ENCODE measurements around the gene FSD1L. TPM values are rescaled to one million over a fixed set of nuclear protein-coding genes. Genes with fewer than 3 reads are reported as not detected.

Gene FSD1L
- total and polyA plus RNA-seq, 2 of the 13 experiments (the other 11 are each of a cell fraction or from before 2014, with no cell fraction given): 4.1 to 5.1 TPM

GRCh38 chr9:105421154-105421553, 26.7 kb upstream of the FSD1L start:
- Histone ChIP-seq H4K20me1 (ENCODE audit: insufficient read depth, low read length) (no peaks in the 10 kb centered on the region), H2AFZ (ENCODE audit: low read length) (no peak overlapping the region), H3K27ac (ENCODE audit: extremely low read length, insufficient read depth, low read length) (no peak overlapping the region), H3K9me3 (ENCODE audit: low read length) (no peaks in the 10 kb centered on the region), H3K36me3 (replicated peaks in 1 of 2; ENCODE audit: control insufficient read depth in 1 of 2, insufficient read depth in 2 of 2, low read length in 2 of 2) (no peaks in the 10 kb centered on the region), H3K4me2 (ENCODE audit: low read depth, low read length) (no peak overlapping the region), H3K79me2 (ENCODE audit: insufficient read depth, low read length) (no peaks in the 10 kb centered on the region), H3K27me3 (ENCODE audit: control insufficient read depth in 1 of 2, insufficient read depth in 2 of 2, low read length in 2 of 2) (no peaks in the 10 kb centered on the region), H3K4me1 (ENCODE audit: insufficient read depth, low read length) (peaks cover 67% of the 10 kb centered on the region), H3K9ac (ENCODE audit: insufficient read depth, low read depth, low read length) (no peak overlapping the region), H3K4me3 (replicated peaks in 1 of 3; ENCODE audit: insufficient read depth in 1 of 3, low read depth in 2 of 3, low read length in 3 of 3) (no peak overlapping the region)
- 97% methylated on average over 2 of the region's 2 CpGs for WGBS (ENCODE audit: low lambda C conversion rate)
- POLR2A ChIA-PET: no interaction called here
- intact Hi-C loops (cut with micrococcal nuclease; ENCODE audit: unreplicated experiment): no loop called here
- FAIRE-seq (no peak), ATAC-seq (no peak), DNase-seq (ENCODE audit: low spot score) (no peak)
- no TSS peak for BruUV-seq (replicated peaks)
- no peak for TF ChIP-seq ZNF776 (CRISPR knock-in tag; IDR thresholded peaks at IDR 0.05)
- peak; percentile 23 to 68; a peak in 2 of 4 replicates for TF ChIP-seq MAFK (conservative IDR thresholded peaks at IDR 0.05 in 1 of 2, IDR thresholded peaks at IDR 0.05 in 1 of 2; ENCODE audit: low read length in 2 of 2)
- no peak for TF ChIP-seq SETDB1 (CRISPR knock-in tag; IDR thresholded peaks at IDR 0.05; ENCODE audit: borderline replicate concordance)
- TF ChIP-seq CREBL2 (CRISPR knock-in tag; IDR thresholded peaks at IDR 0.05; ENCODE audit: borderline replicate concordance): no peak
- TF ChIP-seq ZSCAN20 (CRISPR knock-in tag; IDR thresholded peaks at IDR 0.05; ENCODE audit: borderline replicate concordance): no peak
- no peak for TF ChIP-seq LBX2 (CRISPR knock-in tag; IDR thresholded peaks at IDR 0.05; ENCODE audit: borderline replicate concordance)
- no peak for TF ChIP-seq NR1H2 (CRISPR knock-in tag; IDR thresholded peaks at IDR 0.05; ENCODE audit: borderline replicate concordance, low read depth)
- TF ChIP-seq MAFF (IDR thresholded peaks at IDR 0.05; ENCODE audit: low read depth, low read length): peak; percentile 33; the same call in 1 of the 2 replicates
- TF ChIP-seq ARHGAP35 (CRISPR knock-in tag; IDR thresholded peaks at IDR 0.05; ENCODE audit: borderline replicate concordance): no peak
- TF ChIP-seq ZNF780A (CRISPR knock-in tag; IDR thresholded peaks at IDR 0.05): no peak
- TF ChIP-seq ZEB1 (IDR thresholded peaks at IDR 0.05; ENCODE audit: insufficient replicate concordance, low read depth): no peak
- no peak for TF ChIP-seq GRHL1 (CRISPR knock-in tag; conservative IDR thresholded peaks at IDR 0.05)
- no peak for TF ChIP-seq NFYC (CRISPR knock-in tag; IDR thresholded peaks at IDR 0.05)
- TF ChIP-seq ZNF503 (CRISPR knock-in tag; IDR thresholded peaks at IDR 0.05): no peak
- in situ Hi-C loops (cut with HindIII; ENCODE audit: extremely low pct_ligation_motif_present, low pct_unique_long_range_greater_than_20kb): no loop called here
- CTCF ChIA-PET (ENCODE audit: low intra/inter-chr PET ratio, low total read pairs): no interaction called here

All from HepG2 (cell line).